TTC549 (cell line): ENCODE data around the gene TRIM5.
"Not testable (repeated sequence)": the region's sequence is repeated elsewhere in the genome, so short reads cannot be mapped to it uniquely, and the experiment has no call there.

Source experiments
- FAIRE-seq: peaks from 2 replicates; lab custom pipeline; 2012; peaks lifted over from hg19 to GRCh38; lab: Jason Lieb, UNC

Gene TRIM5

GRCh38 chr11:5688482-5688881 is 3.6 kb upstream of the TRIM5 start:
- no peak for FAIRE-seq

- FAIRE-seq, result no peak
Measured at GRCh38 chr11:5686426-5686825, 1.6 kb upstream of the TRIM5 start.

GRCh38 chr11:5684036-5684645 is 733 bp downstream of the TRIM5 start:
- FAIRE-seq, result no peak

- not testable (repeated sequence) for FAIRE-seq
Measured at GRCh38 chr11:5683620-5684019, 1.3 kb downstream of the TRIM5 start.

GRCh38 chr11:5682890-5683441 is 1.9 kb downstream of the TRIM5 start:
- not testable (repeated sequence) for FAIRE-seq

GRCh38 chr11:5679811-5680210 is 5.1 kb downstream of the TRIM5 start:
- FAIRE-seq, result no peak

- FAIRE-seq, result no peak
Measured at GRCh38 chr11:5674391-5674790, 10.5 kb downstream of the TRIM5 start.

GRCh38 chr11:5671831-5672230 is 13.0 kb downstream of the TRIM5 start:
- no peak for FAIRE-seq

- FAIRE-seq, result no peak
Measured at GRCh38 chr11:5666402-5666793, 18.5 kb downstream of the TRIM5 start.

GRCh38 chr11:5665746-5666401 is 19.0 kb downstream of the TRIM5 start:
- no peak for FAIRE-seq

- no peak for FAIRE-seq
Measured at GRCh38 chr11:5665051-5665570, 19.8 kb downstream of the TRIM5 start.

- FAIRE-seq, result no peak
Measured at GRCh38 chr11:5663511-5663910, 21.4 kb downstream of the TRIM5 start.

GRCh38 chr11:5658318-5658717 is 26.6 kb downstream of the TRIM5 start:
- FAIRE-seq, result no peak

- not testable (repeated sequence) for FAIRE-seq
Measured at GRCh38 chr11:5656956-5657355, 27.9 kb downstream of the TRIM5 start.

GRCh38 chr11:5655474-5655873 is 29.4 kb downstream of the TRIM5 start:
- no peak for FAIRE-seq

GRCh38 chr11:5646139-5646538 is 38.7 kb downstream of the TRIM5 start:
- no peak for FAIRE-seq

GRCh38 chr11:5643585-5643984 is 41.3 kb downstream of the TRIM5 start:
- FAIRE-seq, result no peak

- FAIRE-seq, result no peak
Measured at GRCh38 chr11:5639953-5640352, 44.9 kb downstream of the TRIM5 start.

- no peak for FAIRE-seq
Measured at GRCh38 chr11:5631969-5632635, 52.8 kb downstream of the TRIM5 start.

GRCh38 chr11:5631417-5631816 is 53.5 kb downstream of the TRIM5 start:
- FAIRE-seq, result no peak

GRCh38 chr11:5626196-5626595 is 58.7 kb downstream of the TRIM5 start:
- FAIRE-seq, result no peak

GRCh38 chr11:5625281-5625680 is 59.6 kb downstream of the TRIM5 start:
- FAIRE-seq, result no peak
